Stimulated activated CD4-positive, alpha-beta T cell treated with anti-CD3 and anti-CD28 coated beads, Interleukin-15, amount 100 ng/mL, for 24 hours (primary cell): ENCODE data around the gene PSRC1.
A peak's percentile ranks its signal among the peaks of the same experiment; 100 is the strongest.

Experiments used
- DNase-seq: peaks from one replicate; pipeline ENCODE4 v3.0.0-alpha.2; 2020

The PSRC1 gene

DNA sequence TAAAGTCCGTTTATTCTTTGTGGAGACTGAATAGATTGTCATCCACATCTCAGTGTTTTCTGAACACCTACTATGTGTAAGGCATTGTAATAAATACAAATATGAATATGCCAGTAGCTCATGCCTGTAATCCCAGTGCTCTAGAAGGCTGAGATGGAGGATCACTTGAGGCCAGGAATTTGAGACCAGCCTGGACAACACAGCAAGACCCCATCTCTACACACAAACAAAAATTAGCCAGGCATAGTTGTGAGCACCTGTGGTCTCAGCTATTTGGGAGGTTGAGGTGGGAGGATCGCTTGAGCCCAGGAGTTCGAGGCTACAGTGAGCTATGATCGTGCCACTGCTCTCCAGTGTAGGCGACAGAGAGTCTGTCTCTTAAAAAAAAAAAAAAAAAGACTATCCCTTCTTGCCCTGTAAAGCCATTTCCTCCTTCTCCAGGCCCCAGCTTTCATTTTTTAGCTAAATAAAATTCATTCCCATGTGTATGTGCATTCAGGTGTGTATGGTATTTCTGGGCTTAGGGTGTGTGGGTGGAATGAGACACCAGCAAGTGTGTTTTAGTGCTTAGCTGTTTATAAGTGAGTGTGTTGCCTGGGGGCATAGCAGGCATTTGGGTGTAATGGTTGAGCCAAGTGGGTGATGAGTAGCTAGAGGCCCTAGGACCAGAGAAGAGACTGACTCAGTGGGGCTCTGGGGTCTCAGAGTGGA lies 25.8 kb downstream of the PSRC1 start:
- no peak for DNase-seq

DNA sequence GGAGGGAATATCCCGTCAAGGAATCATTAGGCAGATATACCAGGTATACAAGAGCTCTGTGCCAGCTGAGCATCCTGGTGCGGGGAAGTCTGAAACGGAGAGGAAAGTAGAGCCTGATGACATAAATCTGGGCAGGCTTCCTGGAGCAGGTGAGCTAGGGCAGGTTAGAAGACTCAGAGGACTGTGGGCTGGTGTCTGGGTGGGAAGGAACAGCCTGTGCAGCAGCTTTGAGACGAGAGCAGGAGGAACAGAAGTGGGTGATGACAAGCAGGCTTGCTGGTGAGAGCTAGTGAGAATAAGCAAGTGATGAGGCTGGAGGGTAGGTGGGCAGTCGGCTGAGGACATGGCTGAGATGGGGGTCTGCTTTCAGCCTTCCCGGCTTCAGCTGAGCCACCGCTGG lies 26.9 kb downstream of the PSRC1 start:
- no peak for DNase-seq

GRCh38 chr1:109255678-109256077 lies 27.3 kb downstream of the PSRC1 start:
- DNase-seq = no peak

DNA sequence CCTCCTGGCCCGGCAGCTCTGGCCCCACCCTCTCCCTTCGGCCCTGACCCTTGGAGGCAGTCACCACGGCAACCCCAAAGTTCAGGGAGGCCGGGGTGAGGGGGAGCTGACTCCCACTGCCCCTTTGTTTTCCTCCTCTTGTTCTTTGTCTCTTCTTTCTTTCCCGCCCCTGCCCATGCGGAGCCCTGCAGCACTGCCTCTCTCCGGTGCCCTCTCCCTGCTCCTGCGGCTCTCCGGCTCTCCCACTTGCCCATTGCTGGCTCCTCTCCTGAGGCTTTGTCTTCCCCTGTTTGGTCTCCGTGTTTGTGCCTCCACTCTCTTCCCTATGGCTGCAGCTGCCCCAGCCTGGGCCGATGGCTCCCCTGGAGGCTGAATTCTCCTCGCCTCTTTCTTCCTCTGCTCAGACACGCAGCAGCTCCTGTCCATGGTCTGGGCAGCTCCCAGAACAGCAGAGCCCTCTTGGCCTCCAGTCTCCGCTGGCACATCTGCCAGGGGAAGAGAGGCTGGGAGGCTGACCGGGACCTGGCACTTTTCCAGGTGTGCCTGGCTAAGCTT lies 27.8 kb downstream of the PSRC1 start:
- DNase-seq = no peak

DNA sequence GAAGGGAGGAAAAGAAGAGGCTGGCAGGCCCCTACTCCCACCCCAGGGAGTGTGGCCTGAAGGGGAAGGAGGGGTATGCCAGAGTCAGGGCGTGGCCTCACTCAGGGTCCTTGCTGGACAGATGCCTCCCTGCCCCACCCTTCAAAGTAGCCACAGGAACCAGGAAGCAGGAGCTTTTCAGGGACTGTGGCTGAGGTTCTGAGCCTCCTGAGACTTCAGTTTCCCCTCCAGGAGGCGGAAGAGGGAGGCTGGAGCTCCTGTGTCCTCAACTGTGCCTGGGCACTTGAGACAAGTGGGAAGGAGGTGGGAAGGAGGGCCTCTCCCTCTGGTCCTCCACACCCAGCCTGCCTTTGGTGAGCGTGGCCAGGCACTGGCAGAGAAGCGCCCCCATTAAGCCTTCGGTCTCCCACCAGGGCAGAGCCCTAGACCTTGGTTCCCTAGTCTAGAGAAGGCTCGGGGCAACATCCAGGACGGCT lies 28.3 kb downstream of the PSRC1 start:
- no peak for DNase-seq

GRCh38 chr1:109253803-109254620 lies 28.9 kb downstream of the PSRC1 start:
- no peak for DNase-seq

- no peak for DNase-seq
These were observed 29.8 kb downstream of the PSRC1 start for GRCh38 chr1:109252893-109253802.

DNA sequence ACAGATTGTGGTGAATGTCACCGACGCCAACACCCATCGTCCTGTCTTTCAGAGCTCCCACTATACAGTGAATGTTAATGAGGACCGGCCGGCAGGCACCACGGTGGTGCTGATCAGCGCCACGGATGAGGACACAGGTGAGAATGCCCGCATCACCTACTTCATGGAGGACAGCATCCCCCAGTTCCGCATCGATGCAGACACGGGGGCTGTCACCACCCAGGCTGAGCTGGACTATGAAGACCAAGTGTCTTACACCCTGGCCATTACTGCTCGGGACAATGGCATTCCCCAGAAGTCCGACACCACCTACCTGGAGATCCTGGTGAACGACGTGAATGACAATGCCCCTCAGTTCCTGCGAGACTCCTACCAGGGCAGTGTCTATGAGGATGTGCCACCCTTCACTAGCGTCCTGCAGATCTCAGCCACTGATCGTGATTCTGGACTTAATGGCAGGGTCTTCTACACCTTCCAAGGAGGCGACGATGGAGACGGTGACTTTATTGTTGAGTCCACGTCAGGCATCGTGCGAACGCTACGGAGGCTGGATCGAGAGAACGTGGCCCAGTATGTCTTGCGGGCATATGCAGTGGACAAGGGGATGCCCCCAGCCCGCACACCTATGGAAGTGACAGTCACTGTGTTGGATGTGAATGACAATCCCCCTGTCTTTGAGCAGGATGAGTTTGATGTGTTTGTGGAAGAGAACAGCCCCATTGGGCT lies 30.6 kb downstream of the PSRC1 start:
- DNase-seq = no peak

- DNase-seq = no peak
These were observed 31.4 kb downstream of the PSRC1 start for GRCh38 chr1:109251277-109252166.

- no peak for DNase-seq
These were observed 32.3 kb downstream of the PSRC1 start for GRCh38 chr1:109250454-109251276.

GRCh38 chr1:109249654-109250401 lies 33.1 kb downstream of the PSRC1 start:
- DNase-seq = no peak

DNA sequence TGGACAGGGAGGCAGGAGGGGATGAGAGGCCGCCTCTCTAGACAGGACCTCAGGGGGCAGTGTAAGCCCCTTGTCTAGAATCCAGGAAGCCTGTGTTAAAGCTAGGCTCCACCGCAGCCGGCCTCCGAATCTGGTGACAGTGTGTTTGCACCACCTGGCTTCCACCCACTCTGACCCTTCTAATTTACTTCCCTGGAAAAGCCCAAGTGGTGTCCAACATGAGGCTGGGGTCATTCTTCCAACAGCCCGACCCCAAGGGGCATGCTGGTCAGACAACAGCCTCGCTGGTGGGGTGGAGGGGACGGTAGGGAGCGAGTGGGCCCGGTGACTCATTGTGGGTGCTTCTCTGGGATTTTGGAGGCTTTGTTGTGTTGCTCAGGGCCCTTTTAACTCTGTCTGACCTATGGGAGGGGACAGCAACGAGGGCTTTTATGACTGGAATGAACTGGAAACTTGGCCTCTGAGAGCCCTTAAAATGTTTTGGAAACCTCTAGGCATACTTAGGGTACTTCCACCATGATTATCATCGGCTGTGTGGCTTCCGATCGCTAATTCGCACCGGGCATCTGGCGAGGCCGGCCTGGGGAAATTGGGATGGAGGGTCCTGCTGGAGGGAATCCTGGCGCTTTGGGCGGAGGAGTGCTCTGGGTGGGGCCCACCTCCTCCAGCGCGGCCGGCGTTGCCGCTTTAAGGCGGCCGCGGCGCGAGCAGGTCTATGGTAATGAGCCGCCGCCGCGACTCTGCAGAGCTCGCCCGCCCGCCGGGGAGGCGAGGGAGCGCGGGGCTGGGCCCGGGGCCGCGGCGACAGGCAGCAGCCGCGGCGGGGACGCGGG lies 33.9 kb downstream of the PSRC1 start, which contains the start of gene CELSR2:
TSS of gene CELSR2 (plus strand) at position 743 of the 833 bp plus-strand sequence. CDS start 541 bp downstream, outside the sequence.
- DNase-seq = peak; percentile 74

GRCh38 chr1:109248444-109248796 lies 34.5 kb downstream of the PSRC1 start:
- DNase-seq = no peak

GRCh38 chr1:109247401-109248365 lies 35.3 kb downstream of the PSRC1 start:
- no peak for DNase-seq

DNA sequence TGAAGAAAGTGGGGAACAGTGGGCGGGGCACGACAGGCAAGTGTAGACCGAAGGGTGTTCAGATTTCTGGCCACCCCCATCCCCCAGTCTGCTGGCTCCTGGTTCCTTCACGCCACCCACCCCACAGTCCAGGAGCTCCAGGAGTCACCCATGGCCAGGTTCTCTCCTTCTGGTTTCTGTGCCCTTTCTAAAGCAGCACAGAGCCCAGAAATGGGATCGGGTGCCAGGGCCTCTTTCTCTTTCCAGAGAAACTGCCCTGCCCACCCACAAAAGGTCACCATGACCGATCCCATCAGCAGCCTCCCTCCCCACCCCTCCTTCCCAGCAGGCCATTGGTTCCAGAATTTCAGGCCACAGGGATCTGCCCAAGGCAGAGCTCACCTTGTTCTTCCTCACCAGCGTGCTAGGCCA lies 36.8 kb downstream of the PSRC1 start:
- DNase-seq = no peak

GRCh38 chr1:109243860-109244552 lies 38.9 kb downstream of the PSRC1 start:
- no peak for DNase-seq
